ENCODE data around the gene FAM163B. TPM values are rescaled to one million over a fixed set of nuclear protein-coding genes. Genes with fewer than 3 reads are reported as not detected.

FAM163B gene
- total and polyA plus RNA-seq, 2 donors from 2014 or later, result 0.54 TPM; not detected in 1

DNA sequence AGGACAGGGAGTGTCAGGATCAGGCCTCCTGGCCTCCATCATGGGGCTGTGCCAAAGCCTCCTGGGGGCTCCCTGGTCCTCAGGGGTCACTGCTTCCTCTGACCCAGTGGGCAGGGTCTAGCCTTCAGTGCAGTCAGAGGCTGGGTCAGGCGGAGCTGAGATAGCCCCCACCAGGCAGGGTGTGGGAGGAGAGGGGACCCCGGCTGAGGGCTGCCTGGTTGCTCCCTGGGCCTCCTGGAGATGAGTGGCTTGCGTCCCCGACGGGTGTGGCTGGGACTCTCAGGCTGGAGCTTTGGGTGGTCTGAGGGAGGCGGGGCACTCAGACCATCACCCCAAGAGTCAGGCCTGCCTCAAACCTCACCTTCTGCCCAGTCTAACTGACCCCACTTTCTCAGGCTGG lies 21.7 kb downstream of the FAM163B start:
- Histone ChIP-seq H3K36me3 (ENCODE audit: control insufficient read depth in 2 of 3, insufficient read depth in 3 of 3, low read length in 3 of 3) (no peaks in the 10 kb centered on the region), H3K9ac (ENCODE audit: low read length in 3 of 3) (no peak overlapping the region), H3K4me3 (ENCODE audit: low read length in 3 of 3) (no peak overlapping the region), H3K4me1 (ENCODE audit: control insufficient read depth in 2 of 3, insufficient read depth in 2 of 3, low read depth in 1 of 3, low read length in 3 of 3) (peaks cover 0 to 3% (median 0%) of the 10 kb centered on the region in 3 donors), H3K9me3 (ENCODE audit: control insufficient read depth in 2 of 3, insufficient read depth in 1 of 3, low read length in 3 of 3) (no peaks in the 10 kb centered on the region), H3K27me3 (ENCODE audit: control insufficient read depth, insufficient read depth, low read length) (no peaks in the 10 kb centered on the region), H3K27ac (ENCODE audit: low read depth in 2 of 2, low read length in 2 of 2) (no peak overlapping the region)
- DNase-seq (peak in 1 of 5 donors; percentile 64), FAIRE-seq (no peak)
- TF ChIP-seq, protein P1, sequence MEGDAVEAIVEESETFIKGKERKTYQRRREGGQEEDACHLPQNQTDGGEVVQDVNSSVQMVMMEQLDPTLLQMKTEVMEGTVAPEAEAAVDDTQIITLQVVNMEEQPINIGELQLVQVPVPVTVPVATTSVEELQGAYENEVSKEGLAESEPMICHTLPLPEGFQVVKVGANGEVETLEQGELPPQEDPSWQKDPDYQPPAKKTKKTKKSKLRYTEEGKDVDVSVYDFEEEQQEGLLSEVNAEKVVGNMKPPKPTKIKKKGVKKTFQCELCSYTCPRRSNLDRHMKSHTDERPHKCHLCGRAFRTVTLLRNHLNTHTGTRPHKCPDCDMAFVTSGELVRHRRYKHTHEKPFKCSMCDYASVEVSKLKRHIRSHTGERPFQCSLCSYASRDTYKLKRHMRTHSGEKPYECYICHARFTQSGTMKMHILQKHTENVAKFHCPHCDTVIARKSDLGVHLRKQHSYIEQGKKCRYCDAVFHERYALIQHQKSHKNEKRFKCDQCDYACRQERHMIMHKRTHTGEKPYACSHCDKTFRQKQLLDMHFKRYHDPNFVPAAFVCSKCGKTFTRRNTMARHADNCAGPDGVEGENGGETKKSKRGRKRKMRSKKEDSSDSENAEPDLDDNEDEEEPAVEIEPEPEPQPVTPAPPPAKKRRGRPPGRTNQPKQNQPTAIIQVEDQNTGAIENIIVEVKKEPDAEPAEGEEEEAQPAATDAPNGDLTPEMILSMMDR (IDR thresholded peaks at IDR 0.05; ENCODE audit: borderline replicate concordance, extremely low read depth, insufficient read depth), result no peak
- intact Hi-C loops (cut with DNase I), result no loop called here

DNA sequence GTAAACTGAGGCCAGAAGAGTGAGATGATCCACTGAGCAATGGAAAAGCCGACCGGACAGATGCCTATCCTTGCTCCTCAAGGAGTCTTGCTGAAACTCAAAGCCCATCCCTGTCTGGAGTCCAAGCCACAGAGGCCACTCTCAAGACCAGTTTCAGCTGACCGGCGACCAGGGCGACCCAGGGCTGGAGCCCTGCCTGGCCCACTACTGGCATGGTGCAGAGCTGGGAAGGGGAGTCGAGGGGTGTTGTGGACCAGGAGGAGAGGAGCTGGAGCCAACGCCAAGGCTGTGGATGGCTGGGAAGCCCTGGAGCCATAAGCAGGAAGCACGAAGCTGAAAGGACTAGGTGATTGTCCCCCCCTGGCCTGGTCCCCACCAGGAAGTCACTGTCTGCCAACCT lies 22.1 kb downstream of the FAM163B start:
- Histone ChIP-seq H3K4me3 (ENCODE audit: low read length in 3 of 3) (no peak overlapping the region), H3K36me3 (ENCODE audit: control insufficient read depth in 2 of 3, insufficient read depth in 3 of 3, low read length in 3 of 3) (no peaks in the 10 kb centered on the region), H3K4me1 (ENCODE audit: control insufficient read depth in 2 of 3, insufficient read depth in 2 of 3, low read depth in 1 of 3, low read length in 3 of 3) (peaks cover 0 to 3% (median 0%) of the 10 kb centered on the region in 3 donors), H3K27me3 (ENCODE audit: control insufficient read depth, insufficient read depth, low read length) (no peaks in the 10 kb centered on the region), H3K9me3 (ENCODE audit: control insufficient read depth in 2 of 3, insufficient read depth in 1 of 3, low read length in 3 of 3) (no peaks in the 10 kb centered on the region), H3K27ac (ENCODE audit: low read depth in 2 of 2, low read length in 2 of 2) (no peak overlapping the region), H3K9ac (ENCODE audit: low read length in 3 of 3) (no peak overlapping the region)
- TF ChIP-seq, protein P1 (IDR thresholded peaks at IDR 0.05; ENCODE audit: borderline replicate concordance, extremely low read depth, insufficient read depth), result no peak
- no peak for FAIRE-seq
- intact Hi-C loops (cut with DNase I), result no loop called here
- no peak for DNase-seq

DNA sequence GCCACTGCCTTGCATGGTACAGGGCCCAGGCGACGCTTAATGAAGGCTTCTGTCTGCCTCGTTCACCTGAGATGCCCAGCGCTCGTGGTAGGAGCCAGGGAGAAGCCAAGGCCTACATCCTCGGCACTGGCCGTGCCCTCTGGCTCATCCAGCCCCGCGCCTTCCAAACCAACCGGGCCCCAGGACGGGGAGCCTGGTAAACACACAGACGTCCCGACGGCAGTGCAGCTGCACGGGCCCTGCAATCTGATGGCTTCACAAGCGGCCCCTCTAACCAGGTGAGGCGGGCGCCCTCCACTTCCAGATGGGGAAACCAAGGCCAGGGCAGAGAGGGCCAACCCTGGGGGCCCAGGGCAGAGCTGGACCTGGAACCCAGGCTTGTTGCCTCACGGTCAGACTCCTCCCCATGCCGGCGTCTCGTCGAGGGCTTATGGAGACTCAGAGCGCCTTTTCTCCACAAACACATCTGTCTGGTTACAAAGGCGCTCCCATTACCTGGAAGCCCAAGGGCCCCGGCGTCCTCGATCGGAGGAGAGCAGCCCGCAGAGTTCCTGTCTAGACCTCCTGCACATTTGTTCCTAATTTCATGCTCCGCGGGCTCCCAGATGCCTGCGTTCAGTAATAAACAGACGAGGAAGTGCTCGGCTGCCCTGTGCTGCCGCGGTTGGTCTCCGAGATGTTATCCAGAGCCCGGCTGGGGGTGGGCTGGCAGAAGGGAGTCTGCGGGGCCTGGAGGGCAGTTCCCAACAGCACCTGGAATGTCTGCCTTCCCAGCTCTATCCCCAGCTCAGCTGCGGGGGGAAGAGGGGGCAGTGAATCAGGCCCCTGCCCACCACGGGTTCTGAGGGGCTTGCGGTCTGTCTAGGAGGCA lies 23.5 kb downstream of the FAM163B start:
- no peak for FAIRE-seq

More for the DNA sequence above, 23.5 kb downstream of the FAM163B start:
- Histone ChIP-seq H3K27me3 (ENCODE audit: control insufficient read depth, insufficient read depth, low read length) (no peaks in the 10 kb centered on the region), H3K4me3 (ENCODE audit: low read length in 3 of 3) (no peak overlapping the region), H3K4me1 (ENCODE audit: control insufficient read depth in 2 of 3, insufficient read depth in 2 of 3, low read depth in 1 of 3, low read length in 3 of 3) (peaks cover 0 to 3% (median 0%) of the 10 kb centered on the region in 3 donors), H3K9me3 (ENCODE audit: control insufficient read depth in 2 of 3, insufficient read depth in 1 of 3, low read length in 3 of 3) (no peaks in the 10 kb centered on the region), H3K27ac (ENCODE audit: low read depth in 2 of 2, low read length in 2 of 2) (no peak overlapping the region), H3K9ac (ENCODE audit: low read length in 3 of 3) (no peak overlapping the region), H3K36me3 (ENCODE audit: control insufficient read depth in 2 of 3, insufficient read depth in 3 of 3, low read length in 3 of 3) (no peaks in the 10 kb centered on the region)
- intact Hi-C loops (cut with DNase I), result no loop called here
- TF ChIP-seq, protein P1 (IDR thresholded peaks at IDR 0.05; ENCODE audit: borderline replicate concordance, extremely low read depth, insufficient read depth), result no peak
- DNase-seq, result peak in 4 of 5 donors; percentile 73 to 87 (median 80)

Data from kidney (tissue), 14 donors.